SK-N-SH (cell line): Measurements from ENCODE around the gene THADA.

Source experiments
- TAF1 ChIP-seq: IDR thresholded peaks from 2 replicates; pipeline ENCODE4 v1.6.1; 2012; ENCODE audit warnings: low read depth, mild to moderate bottlenecking, low read length, moderate library complexity, borderline replicate concordance
- USF2 ChIP-seq: fragments of 150-350 bp; IDR thresholded peaks from 2 replicates; pipeline ENCODE4 v1.6.1; 2017; ENCODE audit warnings: antibody characterized with exemption, low read length, low read depth, borderline replicate concordance

- no peak for TF ChIP-seq TAF1
- TF ChIP-seq USF2: no peak
Measured at GRCh38 chr2:43414586-43415135, 181.2 kb downstream of the THADA start.
